Measurements from ENCODE around the gene DAP. TPM values are rescaled to one million over a fixed set of nuclear protein-coding genes. Genes with fewer than 3 reads are reported as not detected.

Gene DAP
- total RNA-seq, 1 donor from 2014 or later: 117 TPM

GRCh38 chr5:10706326-10706725, 54.7 kb downstream of the DAP start:
- H3K36me3 ChIP-seq: no peaks in the 10 kb centered on the region
- H3K9me3 ChIP-seq: no peaks in the 10 kb centered on the region
- no peak for DNase-seq (ENCODE audit: low spot score in 2 of 2)
- peaks cover 2 to 24% of the 10 kb centered on the region in 2 donors for H3K4me1 ChIP-seq
- intact Hi-C loops (cut with DNase I): loop anchor here (10.0 kb wide), 1 partner anchor 48 kb away; no protein-coding TSS in a partner anchor
- no peak overlapping the region for H3K27ac ChIP-seq
- TF ChIP-seq CTCF (IDR thresholded peaks at IDR 0.05): no peak
- no peak overlapping the region for H3K4me3 ChIP-seq
- H3K27me3 ChIP-seq: no peaks in the 10 kb centered on the region

GRCh38 chr5:10705747-10706146, 55.3 kb downstream of the DAP start:
- Histone ChIP-seq H3K27me3 (no peaks in the 10 kb centered on the region), H3K36me3 (no peaks in the 10 kb centered on the region), H3K4me3 (no peak overlapping the region), H3K27ac (no peak overlapping the region), H3K9me3 (no peaks in the 10 kb centered on the region), H3K4me1 (peaks cover 2 to 24% of the 10 kb centered on the region in 2 donors)
- intact Hi-C loops (cut with DNase I): loop anchor here (10.0 kb wide), 1 partner anchor 49 kb away; no protein-coding TSS in a partner anchor
- no peak for DNase-seq (ENCODE audit: low spot score in 2 of 2)
- TF ChIP-seq CTCF (IDR thresholded peaks at IDR 0.05): no peak

GRCh38 chr5:10704949-10705621, 55.9 kb downstream of the DAP start:
- intact Hi-C loops (cut with DNase I): loop anchor here (10.0 kb wide), 1 partner anchor 50 kb away; no protein-coding TSS in a partner anchor
- Histone ChIP-seq H3K27me3 (no peaks in the 10 kb centered on the region), H3K27ac (no peak overlapping the region), H3K36me3 (no peaks in the 10 kb centered on the region), H3K4me3 (no peak overlapping the region), H3K9me3 (no peaks in the 10 kb centered on the region), H3K4me1 (peaks cover 2 to 24% of the 10 kb centered on the region in 2 donors)
- no peak for DNase-seq (ENCODE audit: low spot score in 2 of 2)
- TF ChIP-seq CTCF (IDR thresholded peaks at IDR 0.05): no peak

GRCh38 chr5:10703676-10704075, 57.4 kb downstream of the DAP start:
- Histone ChIP-seq H3K9me3 (no peaks in the 10 kb centered on the region), H3K27me3 (no peaks in the 10 kb centered on the region), H3K4me3 (no peak overlapping the region), H3K36me3 (peaks cover 0 to 3% of the 10 kb centered on the region in 2 donors), H3K27ac (peak overlapping the region; percentile 19 to 59), H3K4me1 (peaks cover 2 to 24% of the 10 kb centered on the region in 2 donors)
- intact Hi-C loops (cut with DNase I): loop anchor here (10.0 kb wide), 1 partner anchor 51 kb away; no protein-coding TSS in a partner anchor
- no peak for TF ChIP-seq CTCF (IDR thresholded peaks at IDR 0.05)
- DNase-seq (ENCODE audit: low spot score in 2 of 2): no peak

GRCh38 chr5:10702911-10703491, 58.0 kb downstream of the DAP start:
- H3K4me1 ChIP-seq: peaks cover 2 to 24% of the 10 kb centered on the region in 2 donors
- H3K27ac ChIP-seq: peak overlapping the region; percentile 36 to 59

More at GRCh38 chr5:10702911-10703491, 58.0 kb downstream of the DAP start:
- no peak for DNase-seq (ENCODE audit: low spot score in 2 of 2)
- no peak for TF ChIP-seq CTCF (IDR thresholded peaks at IDR 0.05)
- H3K36me3 ChIP-seq: peaks cover 0 to 3% of the 10 kb centered on the region in 2 donors
- intact Hi-C loops (cut with DNase I): loop anchor here (10.0 kb wide), 1 partner anchor 52 kb away; no protein-coding TSS in a partner anchor
- H3K4me3 ChIP-seq: no peak overlapping the region
- no peaks in the 10 kb centered on the region for H3K27me3 ChIP-seq
- H3K9me3 ChIP-seq: no peaks in the 10 kb centered on the region

Measured in ascending aorta (tissue), 2 donors.